Measurements from ENCODE around the gene PPBP.
A peak's percentile ranks its signal among the peaks of the same experiment; 100 is the strongest.

Gene PPBP

GRCh38 chr4:74028504-74028903, 40.5 kb upstream of the PPBP start:
- DNase-seq (ENCODE audit: low read depth in 2 of 2) = no peak
- no peak for TF ChIP-seq CTCF (IDR thresholded peaks at IDR 0.05; ENCODE audit: low read depth, low read length)
- H3K4me3 ChIP-seq (replicated peaks in 1 of 2; ENCODE audit: low read depth in 2 of 2, low read length in 2 of 2) = no peak overlapping the region

GRCh38 chr4:74023709-74024108, 35.7 kb upstream of the PPBP start:
- no peak for DNase-seq (ENCODE audit: low read depth in 2 of 2)
- no peak overlapping the region for H3K4me3 ChIP-seq (replicated peaks in 1 of 2; ENCODE audit: low read depth in 2 of 2, low read length in 2 of 2)
- TF ChIP-seq CTCF (IDR thresholded peaks at IDR 0.05; ENCODE audit: low read depth, low read length) = no peak

GRCh38 chr4:74021601-74022000, 33.6 kb upstream of the PPBP start:
- H3K4me3 ChIP-seq (replicated peaks in 1 of 2; ENCODE audit: low read depth in 2 of 2, low read length in 2 of 2) = no peak overlapping the region
- DNase-seq (ENCODE audit: low read depth in 2 of 2) = no peak
- TF ChIP-seq CTCF (IDR thresholded peaks at IDR 0.05; ENCODE audit: low read depth, low read length) = no peak

- no peak for DNase-seq (ENCODE audit: low read depth in 2 of 2)
- H3K4me3 ChIP-seq (replicated peaks in 1 of 2; ENCODE audit: low read depth in 2 of 2, low read length in 2 of 2) = no peak overlapping the region
- TF ChIP-seq CTCF (IDR thresholded peaks at IDR 0.05; ENCODE audit: low read depth, low read length) = no peak
Measured at GRCh38 chr4:74018771-74019170, 30.8 kb upstream of the PPBP start.

GRCh38 chr4:74018116-74018515, 30.1 kb upstream of the PPBP start:
- DNase-seq (ENCODE audit: low read depth in 2 of 2) = no peak
- H3K4me3 ChIP-seq (replicated peaks in 1 of 2; ENCODE audit: low read depth in 2 of 2, low read length in 2 of 2) = no peak overlapping the region
- no peak for TF ChIP-seq CTCF (IDR thresholded peaks at IDR 0.05; ENCODE audit: low read depth, low read length)

GRCh38 chr4:74016068-74016467, 28.1 kb upstream of the PPBP start:
- no peak overlapping the region for H3K4me3 ChIP-seq (replicated peaks in 1 of 2; ENCODE audit: low read depth in 2 of 2, low read length in 2 of 2)
- TF ChIP-seq CTCF (IDR thresholded peaks at IDR 0.05; ENCODE audit: low read depth, low read length) = no peak
- DNase-seq (ENCODE audit: low read depth in 2 of 2) = peak in 1 of 2 donors; percentile 36

- no peak for TF ChIP-seq CTCF (IDR thresholded peaks at IDR 0.05; ENCODE audit: low read depth, low read length)
- H3K4me3 ChIP-seq (replicated peaks in 1 of 2; ENCODE audit: low read depth in 2 of 2, low read length in 2 of 2) = no peak overlapping the region
- DNase-seq (ENCODE audit: low read depth in 2 of 2) = no peak
Measured at GRCh38 chr4:74015126-74015780, 27.3 kb upstream of the PPBP start.

All from cardiac fibroblast (primary cell).